Measurements from ENCODE around the gene C10orf88. TPM values are rescaled to one million over a fixed set of nuclear protein-coding genes. Genes with fewer than 3 reads are reported as not detected.

C10orf88 gene
- polyA plus RNA-seq, 4 donors: 2.7 to 9.1 (median 4.8) TPM

DNA sequence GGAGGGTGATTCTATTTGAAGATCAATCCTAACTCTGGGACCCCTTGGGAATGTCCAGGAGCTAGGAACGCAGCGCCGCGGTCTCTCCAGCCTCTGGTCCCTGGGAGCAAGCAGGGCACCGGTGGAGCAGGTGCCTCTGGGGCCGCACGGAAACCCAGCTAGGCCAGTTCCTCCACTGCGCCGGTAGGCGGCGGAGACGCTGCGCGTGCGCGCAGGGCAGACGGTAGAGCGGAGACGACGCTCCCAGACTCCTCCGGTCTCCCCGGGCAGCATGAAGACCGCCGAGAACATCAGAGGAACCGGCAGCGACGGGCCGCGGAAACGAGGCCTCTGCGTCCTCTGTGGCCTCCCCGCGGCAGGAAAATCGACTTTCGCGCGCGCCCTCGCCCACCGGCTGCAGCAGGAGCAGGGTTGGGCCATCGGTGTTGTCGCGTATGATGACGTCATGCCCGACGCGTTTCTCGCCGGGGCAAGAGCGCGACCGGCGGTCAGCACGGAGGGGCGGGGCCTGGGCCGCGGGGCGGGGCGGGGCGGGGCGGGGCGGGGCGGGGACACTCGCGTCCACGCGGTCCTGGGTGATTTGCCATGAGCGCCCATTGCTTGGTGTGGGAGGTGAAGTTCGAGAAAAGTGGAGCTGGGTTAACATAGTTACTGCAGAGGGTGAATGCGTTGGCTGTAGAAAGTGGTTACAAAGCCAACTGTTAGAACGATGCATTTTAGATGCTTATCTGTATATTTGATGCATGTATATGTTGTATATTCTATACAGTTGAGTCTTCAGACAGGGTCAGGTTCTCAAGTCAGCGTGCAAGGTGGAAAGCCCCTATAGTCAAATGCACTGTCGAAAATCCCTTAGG lies 26.4 kb upstream of the C10orf88 start, which contains the start of gene PSTK:
TSS of gene PSTK (plus strand) at position 193 of the 857 bp plus-strand sequence. CDS start at position 272, 79 bp downstream.
- FAIRE-seq (no peak), DNase-seq (peak; percentile 90 to 98)
- no peaks in the 10 kb centered on the region for H3K27me3 ChIP-seq (ENCODE audit: control insufficient read depth in 3 of 3, insufficient read depth in 3 of 3, low read length in 3 of 3)
- H3K9me3 ChIP-seq (ENCODE audit: control insufficient read depth in 2 of 2, insufficient read depth in 1 of 2, low read depth in 1 of 2, low read length in 1 of 2): no peaks in the 10 kb centered on the region
- H3K4me3 ChIP-seq (ENCODE audit: low read depth in 1 of 3, low read length in 3 of 3): peak within 1 kb of the TSS; percentile 65 to 70 (median 69)
- peaks cover 0 to 5% (median 2%) of the 10 kb centered on the region in 3 donors for H3K36me3 ChIP-seq (ENCODE audit: control insufficient read depth in 3 of 3, insufficient read depth in 2 of 3, low read depth in 1 of 3, low read length in 3 of 3)
- H3K4me1 ChIP-seq (ENCODE audit: control insufficient read depth in 3 of 3, insufficient read depth in 2 of 3, low read depth in 1 of 3, low read length in 2 of 3): peaks cover 0 to 10% (median 0%) of the 10 kb centered on the region in 3 donors
- WGBS, 3 donors: 1% methylated on average over 67 to 73 of the region's 73 CpGs
- peak within 1 kb of the TSS; percentile 94 to 99 (median 94) for H3K27ac ChIP-seq (ENCODE audit: low read depth in 1 of 3, low read length in 2 of 3)

GRCh38 chr10:122974543-122975064 lies 20.6 kb upstream of the C10orf88 start:
- Histone ChIP-seq H3K9me3 (ENCODE audit: control insufficient read depth in 2 of 2, insufficient read depth in 1 of 2, low read depth in 1 of 2, low read length in 1 of 2) (no peaks in the 10 kb centered on the region), H3K36me3 (ENCODE audit: control insufficient read depth in 3 of 3, insufficient read depth in 2 of 3, low read depth in 1 of 3, low read length in 3 of 3) (no peaks in the 10 kb centered on the region), H3K4me3 (ENCODE audit: low read depth in 1 of 3, low read length in 3 of 3) (no peak overlapping the region), H3K27me3 (ENCODE audit: control insufficient read depth in 3 of 3, insufficient read depth in 3 of 3, low read length in 3 of 3) (peaks cover 0 to 5% (median 0%) of the 10 kb centered on the region in 3 donors), H3K4me1 (ENCODE audit: control insufficient read depth in 3 of 3, insufficient read depth in 2 of 3, low read depth in 1 of 3, low read length in 2 of 3) (peaks cover 0 to under 1% (median 0%) of the 10 kb centered on the region in 3 donors), H3K27ac (ENCODE audit: low read depth in 1 of 3, low read length in 2 of 3) (no peak overlapping the region)
- no peak for FAIRE-seq
- DNase-seq: no peak
- WGBS, 3 donors: 77 to 84% (median 82%) methylated on average over 3 of the region's 3 CpGs

DNA sequence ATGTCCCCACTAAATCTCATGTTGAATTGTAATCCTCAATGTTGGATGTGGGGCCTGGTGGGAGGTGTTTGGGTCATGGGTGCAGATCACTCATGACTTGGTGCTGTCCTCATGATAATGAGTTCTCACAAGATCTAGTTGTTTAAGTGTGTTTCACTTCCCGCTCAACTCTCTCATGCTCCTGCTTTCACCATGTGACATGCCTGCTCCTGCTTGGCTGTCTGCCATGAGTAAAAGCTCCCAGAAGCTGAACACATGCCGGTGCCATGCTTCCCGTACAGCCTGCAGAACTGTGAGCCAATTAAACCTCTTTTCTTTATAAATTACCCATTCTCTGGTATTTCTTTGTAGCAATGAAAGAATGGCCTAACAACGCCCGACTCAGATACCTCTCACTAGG lies 20.0 kb upstream of the C10orf88 start:
- Histone ChIP-seq H3K4me1 (ENCODE audit: control insufficient read depth in 3 of 3, insufficient read depth in 2 of 3, low read depth in 1 of 3, low read length in 2 of 3) (no peaks in the 10 kb centered on the region), H3K27me3 (ENCODE audit: control insufficient read depth in 3 of 3, insufficient read depth in 3 of 3, low read length in 3 of 3) (peaks cover 0 to 5% (median 0%) of the 10 kb centered on the region in 3 donors), H3K27ac (ENCODE audit: low read depth in 1 of 3, low read length in 2 of 3) (no peak overlapping the region), H3K36me3 (ENCODE audit: control insufficient read depth in 3 of 3, insufficient read depth in 2 of 3, low read depth in 1 of 3, low read length in 3 of 3) (no peaks in the 10 kb centered on the region), H3K9me3 (ENCODE audit: control insufficient read depth in 2 of 2, insufficient read depth in 1 of 2, low read depth in 1 of 2, low read length in 1 of 2) (no peaks in the 10 kb centered on the region), H3K4me3 (ENCODE audit: low read depth in 1 of 3, low read length in 3 of 3) (no peak overlapping the region)
- 50 to 61% (median 56%) methylated on average over 5 of the region's 5 CpGs for WGBS, 3 donors
- DNase-seq (no peak), FAIRE-seq (no peak)

DNA sequence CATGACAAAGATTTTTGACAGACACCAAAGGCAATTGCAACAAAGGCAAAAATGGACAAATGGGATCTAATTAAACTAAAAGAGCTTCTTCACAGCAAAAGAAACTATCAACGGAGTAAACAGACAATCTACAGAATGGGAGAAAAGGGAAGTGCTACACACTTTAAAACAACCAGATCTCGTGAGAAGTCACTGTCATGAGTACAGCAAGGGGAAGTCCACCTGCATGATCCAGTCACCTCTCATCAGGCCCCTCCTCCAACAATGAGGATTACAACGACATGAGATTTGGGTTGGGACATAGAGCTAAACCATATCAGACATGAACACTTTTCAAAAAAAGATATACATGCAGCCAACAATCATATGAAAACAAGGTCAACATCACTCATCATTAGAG lies 14.7 kb upstream of the C10orf88 start:
- FAIRE-seq (no peak), DNase-seq (no peak)
- WGBS, 3 donors: 72 to 83% (median 75%) methylated on average over 3 of the region's 3 CpGs
- no peak overlapping the region for H3K27ac ChIP-seq (ENCODE audit: low read depth in 1 of 3, low read length in 2 of 3)
- H3K4me1 ChIP-seq (ENCODE audit: control insufficient read depth in 3 of 3, insufficient read depth in 2 of 3, low read depth in 1 of 3, low read length in 2 of 3): no peaks in the 10 kb centered on the region
- H3K27me3 ChIP-seq (ENCODE audit: control insufficient read depth in 3 of 3, insufficient read depth in 3 of 3, low read length in 3 of 3): no peaks in the 10 kb centered on the region
- H3K4me3 ChIP-seq (ENCODE audit: low read depth in 1 of 3, low read length in 3 of 3): no peak overlapping the region
- H3K9me3 ChIP-seq (ENCODE audit: control insufficient read depth in 2 of 2, insufficient read depth in 1 of 2, low read depth in 1 of 2, low read length in 1 of 2): peaks cover 2 to 12% of the 10 kb centered on the region in 2 donors
- H3K36me3 ChIP-seq (ENCODE audit: control insufficient read depth in 3 of 3, insufficient read depth in 2 of 3, low read depth in 1 of 3, low read length in 3 of 3): no peaks in the 10 kb centered on the region

- DNase-seq (no peak), FAIRE-seq (no peak)
- H3K9me3 ChIP-seq (ENCODE audit: control insufficient read depth in 2 of 2, insufficient read depth in 1 of 2, low read depth in 1 of 2, low read length in 1 of 2): peaks cover 2 to 19% of the 10 kb centered on the region in 2 donors
- H3K4me3 ChIP-seq (ENCODE audit: low read depth in 1 of 3, low read length in 3 of 3): no peak overlapping the region
- H3K27me3 ChIP-seq (ENCODE audit: control insufficient read depth in 3 of 3, insufficient read depth in 3 of 3, low read length in 3 of 3): peaks cover 0 to 2% (median 0%) of the 10 kb centered on the region in 3 donors
- H3K27ac ChIP-seq (ENCODE audit: low read depth in 1 of 3, low read length in 2 of 3): no peak overlapping the region
- H3K4me1 ChIP-seq (ENCODE audit: control insufficient read depth in 3 of 3, insufficient read depth in 2 of 3, low read depth in 1 of 3, low read length in 2 of 3): no peaks in the 10 kb centered on the region
- H3K36me3 ChIP-seq (ENCODE audit: control insufficient read depth in 3 of 3, insufficient read depth in 2 of 3, low read depth in 1 of 3, low read length in 3 of 3): no peaks in the 10 kb centered on the region
Observed at GRCh38 chr10:122966879-122967278, 12.9 kb upstream of the C10orf88 start.

DNA sequence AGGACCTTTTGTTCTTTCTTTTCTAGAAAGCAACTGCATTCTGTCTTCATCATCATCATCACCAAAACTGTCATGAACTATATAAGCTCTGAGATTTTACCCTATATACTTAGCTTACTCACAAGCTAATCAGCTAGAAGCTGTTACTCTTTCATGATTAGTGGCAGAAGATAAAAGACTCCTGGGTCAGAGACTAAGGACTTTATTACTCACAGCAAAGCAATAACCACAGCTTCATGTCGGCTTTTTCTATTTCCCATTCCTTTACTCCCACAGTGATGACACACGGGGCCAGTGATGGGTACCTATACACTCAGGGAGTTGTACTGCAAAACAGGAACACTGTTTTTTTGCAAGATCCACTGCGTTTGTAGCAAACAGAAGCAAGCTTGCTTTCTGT lies 8.4 kb upstream of the C10orf88 start:
- FAIRE-seq (no peak), DNase-seq (peak in 1 of 2 donors; percentile 55)
- Histone ChIP-seq H3K9me3 (ENCODE audit: control insufficient read depth in 2 of 2, insufficient read depth in 1 of 2, low read depth in 1 of 2, low read length in 1 of 2) (peaks cover 2 to 19% of the 10 kb centered on the region in 2 donors), H3K27ac (ENCODE audit: low read depth in 1 of 3, low read length in 2 of 3) (no peak overlapping the region), H3K4me3 (ENCODE audit: low read depth in 1 of 3, low read length in 3 of 3) (no peak overlapping the region), H3K27me3 (ENCODE audit: control insufficient read depth in 3 of 3, insufficient read depth in 3 of 3, low read length in 3 of 3) (peaks cover 0 to 2% (median 0%) of the 10 kb centered on the region in 3 donors), H3K4me1 (ENCODE audit: control insufficient read depth in 3 of 3, insufficient read depth in 2 of 3, low read depth in 1 of 3, low read length in 2 of 3) (no peaks in the 10 kb centered on the region), H3K36me3 (ENCODE audit: control insufficient read depth in 3 of 3, insufficient read depth in 2 of 3, low read depth in 1 of 3, low read length in 3 of 3) (no peaks in the 10 kb centered on the region)
- WGBS, 3 donors: 39 to 48% (median 48%) methylated on average over 3 of the region's 3 CpGs

DNA sequence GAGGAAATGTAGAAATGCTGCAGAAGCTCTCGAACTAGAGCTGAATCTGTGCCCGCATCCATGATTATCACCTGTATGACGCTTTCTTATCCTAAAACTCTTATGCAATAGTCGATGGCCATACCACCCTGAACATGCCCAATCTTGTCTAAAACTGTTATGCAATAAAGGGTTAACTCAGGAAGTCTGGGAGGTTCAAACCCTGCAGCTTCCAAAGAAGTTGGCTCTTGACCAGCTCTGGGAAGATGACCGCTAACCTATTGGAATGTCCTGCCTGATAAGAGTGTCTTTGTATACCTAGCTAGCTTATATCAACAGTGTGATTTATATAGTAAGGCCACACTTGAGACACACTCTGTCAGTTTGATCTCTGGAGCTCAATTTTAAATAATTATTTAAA lies 3.4 kb upstream of the C10orf88 start:
- DNase-seq (peak in 1 of 2 donors; percentile 7), FAIRE-seq (no peak)
- Histone ChIP-seq H3K36me3 (ENCODE audit: control insufficient read depth in 3 of 3, insufficient read depth in 2 of 3, low read depth in 1 of 3, low read length in 3 of 3) (no peaks in the 10 kb centered on the region), H3K9me3 (ENCODE audit: control insufficient read depth in 2 of 2, insufficient read depth in 1 of 2, low read depth in 1 of 2, low read length in 1 of 2) (peaks cover 0 to 8% of the 10 kb centered on the region in 2 donors), H3K27ac (ENCODE audit: low read depth in 1 of 3, low read length in 2 of 3) (no peak overlapping the region), H3K4me1 (ENCODE audit: control insufficient read depth in 3 of 3, insufficient read depth in 2 of 3, low read depth in 1 of 3, low read length in 2 of 3) (peaks cover 0 to 8% (median 3%) of the 10 kb centered on the region in 3 donors), H3K27me3 (ENCODE audit: control insufficient read depth in 3 of 3, insufficient read depth in 3 of 3, low read length in 3 of 3) (peaks cover 0 to 6% (median under 1%) of the 10 kb centered on the region in 3 donors), H3K4me3 (ENCODE audit: low read depth in 1 of 3, low read length in 3 of 3) (no peak overlapping the region)
- 76 to 83% (median 77%) methylated on average over 5 of the region's 5 CpGs for WGBS, 3 donors

- H3K9me3 ChIP-seq (ENCODE audit: control insufficient read depth in 2 of 2, insufficient read depth in 1 of 2, low read depth in 1 of 2, low read length in 1 of 2): peaks cover 0 to 8% of the 10 kb centered on the region in 2 donors
- H3K4me3 ChIP-seq (ENCODE audit: low read depth in 1 of 3, low read length in 3 of 3): no peak overlapping the region
- H3K4me1 ChIP-seq (ENCODE audit: control insufficient read depth in 3 of 3, insufficient read depth in 2 of 3, low read depth in 1 of 3, low read length in 2 of 3): peaks cover 0 to 8% (median 3%) of the 10 kb centered on the region in 3 donors
- 83 to 94% (median 87%) methylated on average over 1 of the region's 1 CpG for WGBS, 3 donors
- no peaks in the 10 kb centered on the region for H3K36me3 ChIP-seq (ENCODE audit: control insufficient read depth in 3 of 3, insufficient read depth in 2 of 3, low read depth in 1 of 3, low read length in 3 of 3)
- H3K27ac ChIP-seq (ENCODE audit: low read depth in 1 of 3, low read length in 2 of 3): no peak overlapping the region
- peaks cover 0 to 6% (median 0%) of the 10 kb centered on the region in 3 donors for H3K27me3 ChIP-seq (ENCODE audit: control insufficient read depth in 3 of 3, insufficient read depth in 3 of 3, low read length in 3 of 3)
- FAIRE-seq (no peak), DNase-seq (peak; percentile 37 to 73)
Observed at GRCh38 chr10:122955892-122956291, 1.9 kb upstream of the C10orf88 start.

Measured in small intestine (tissue), 7 donors.